ENCODE data around the gene A1BG. TPM values are rescaled to one million over a fixed set of nuclear protein-coding genes. Genes with fewer than 3 reads are reported as not detected.
A peak's percentile ranks its signal among the peaks of the same experiment; 100 is the strongest.

A1BG gene
- total and polyA plus RNA-seq, 2 of the 13 experiments (the other 11 are each of a cell fraction or from before 2014, with no cell fraction given) = 14.7 to 41.4 TPM

GRCh38 chr19:58385891-58386575 lies 32.7 kb upstream of the A1BG start:
- in situ Hi-C loops (cut with HindIII; ENCODE audit: extremely low pct_ligation_motif_present, low pct_unique_long_range_greater_than_20kb) (no loop called here), intact Hi-C loops (cut with micrococcal nuclease; ENCODE audit: unreplicated experiment) (loop anchor here (2.0 to 5.0 kb wide), 2 partner anchors 15 to 204 kb away; partner anchors contain the start of gene ZNF274)
- no TSS peak for BruUV-seq (replicated peaks)
- no peaks in the 10 kb centered on the region for H3K9me3 ChIP-seq (ENCODE audit: low read length)
- no peak overlapping the region for H2AFZ ChIP-seq (ENCODE audit: low read length)
- H3K79me2 ChIP-seq (ENCODE audit: insufficient read depth, low read length) = peaks cover 41% of the 10 kb centered on the region
- no peaks in the 10 kb centered on the region; a peak in 1 of 5 replicates for H3K27me3 ChIP-seq (ENCODE audit: control insufficient read depth in 1 of 2, insufficient read depth in 2 of 2, low read length in 2 of 2)
- ChIA-PET POLR2A (interaction anchor here (0.6 to 4.6 kb wide), 6 partner anchors 12 to 203 kb away, joined by 3 to 19 read pairs (median 3); partner anchors contain the start of genes ERVK3-1, ZNF274, ZNF497 and ZNF584), CTCF (ENCODE audit: low intra/inter-chr PET ratio, low total read pairs) (no interaction called here)
- peaks cover 29% of the 10 kb centered on the region for H4K20me1 ChIP-seq (ENCODE audit: insufficient read depth, low read length)
- WGBS (ENCODE audit: low lambda C conversion rate) = 1% methylated on average over 14 of the region's 36 CpGs
- peaks cover 52% of the 10 kb centered on the region for H3K4me1 ChIP-seq (ENCODE audit: insufficient read depth, low read length)
- peak overlapping the region; percentile 99 for H3K27ac ChIP-seq (ENCODE audit: extremely low read length, insufficient read depth, low read length)
- DNase-seq (ENCODE audit: low spot score) = no peak
- H3K4me2 ChIP-seq (ENCODE audit: low read depth, low read length) = peak overlapping the region; percentile 99
- H3K36me3 ChIP-seq (replicated peaks in 1 of 2; ENCODE audit: control insufficient read depth in 1 of 2, insufficient read depth in 2 of 2, low read length in 2 of 2) = peaks cover 0 to 21% of the 10 kb centered on the region in 2 experiments; a peak in 3 of 5 replicates
- FAIRE-seq = no peak
- H3K9ac ChIP-seq (ENCODE audit: insufficient read depth, low read depth, low read length) = peak overlapping the region; percentile 97
- peak overlapping the region; percentile 76 to 98 (median 92) for H3K4me3 ChIP-seq (replicated peaks in 1 of 3; ENCODE audit: insufficient read depth in 1 of 3, low read depth in 2 of 3, low read length in 3 of 3)
- ATAC-seq = peak; percentile 20
- TF ChIP-seq ZZZ3 (CRISPR knock-in tag; IDR thresholded peaks at IDR 0.05; ENCODE audit: borderline replicate concordance) (peak; percentile 69), ZMYM4 (CRISPR knock-in tag; IDR thresholded peaks at IDR 0.05) (no peak), TBL1XR1 (IDR thresholded peaks at IDR 0.05; ENCODE audit: borderline replicate concordance, low read length, partially characterized antibody) (no peak), HNF1A (IDR thresholded peaks at IDR 0.05; ENCODE audit: low read depth) (no peak), HNF1A (CRISPR knock-in tag; IDR thresholded peaks at IDR 0.05; ENCODE audit: borderline replicate concordance) (peak; percentile 31; the same call in 1 of the 2 replicates), ZNF10 (CRISPR knock-in tag; IDR thresholded peaks at IDR 0.05; ENCODE audit: borderline replicate concordance, low read depth) (no peak), ZNF570 (CRISPR knock-in tag; IDR thresholded peaks at IDR 0.05; ENCODE audit: borderline replicate concordance) (peak; percentile 43; the same call in 1 of the 2 replicates), KLF12 (CRISPR knock-in tag; IDR thresholded peaks at IDR 0.05; ENCODE audit: borderline replicate concordance) (no peak), ZNF558 (CRISPR knock-in tag; IDR thresholded peaks at IDR 0.05; ENCODE audit: borderline replicate concordance) (no peak; the same call in 1 of the 2 replicates), HMG20A (CRISPR knock-in tag; IDR thresholded peaks at IDR 0.05; ENCODE audit: borderline replicate concordance) (no peak), RFXAP (CRISPR knock-in tag; IDR thresholded peaks at IDR 0.05; ENCODE audit: borderline replicate concordance) (no peak), POLR2AphosphoS2 (IDR thresholded peaks at IDR 0.05; ENCODE audit: low read depth, low read length) (no peak), ZNF713 (CRISPR knock-in tag; IDR thresholded peaks at IDR 0.05) (no peak), ZNF101 (CRISPR knock-in tag; IDR thresholded peaks at IDR 0.05; ENCODE audit: borderline replicate concordance, low read depth) (no peak; the same call in 1 of the 2 replicates), ZNF788 (CRISPR knock-in tag; IDR thresholded peaks at IDR 0.05; ENCODE audit: borderline replicate concordance) (0 out of 2 replicates have a peak, but pooled peaks have one; percentile 15), ZNF292 (CRISPR knock-in tag; IDR thresholded peaks at IDR 0.05; ENCODE audit: borderline replicate concordance, low read depth) (no peak; the same call in 1 of the 2 replicates), ZNF547 (CRISPR knock-in tag; IDR thresholded peaks at IDR 0.05) (no peak)
